ENCODE data around the gene GPER1.
"Not testable (repeated sequence)": the region's sequence is repeated elsewhere in the genome, so short reads cannot be mapped to it uniquely, and the experiment has no call there.

GPER1 gene

DNA sequence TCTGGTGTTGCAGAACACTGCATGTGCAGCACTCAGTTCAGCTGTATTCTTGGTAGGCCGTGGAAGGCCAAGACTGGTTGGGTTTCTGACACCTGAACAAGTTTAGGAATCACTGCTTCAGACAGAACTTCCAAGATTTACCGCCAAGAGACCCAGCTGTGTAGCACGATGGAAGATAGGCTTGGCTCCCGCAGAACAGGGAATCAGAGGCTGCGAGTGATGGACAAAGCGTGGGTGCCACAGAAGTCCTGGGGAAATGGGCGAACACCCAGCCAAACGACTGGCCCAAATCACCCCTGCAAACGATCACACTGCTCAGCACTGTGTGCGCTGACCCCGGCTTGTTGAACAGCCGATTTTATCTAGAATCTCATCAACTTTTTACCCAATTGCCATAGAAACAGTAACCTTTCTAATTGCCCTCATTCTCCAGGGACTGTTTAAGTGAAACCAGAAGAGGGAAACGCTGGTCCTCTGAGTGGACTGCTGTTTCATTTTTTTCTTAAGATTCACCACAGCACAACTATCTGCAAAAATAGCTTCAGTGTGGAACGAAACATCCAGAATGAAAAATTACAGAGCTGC is 54.2 kb downstream of the GPER1 start:
- Histone ChIP-seq H3K27me3 (ENCODE audit: low read length) (no peaks in the 10 kb centered on the region), H3K9me2 (replicated peaks; ENCODE audit: insufficient read depth, low read length) (no peaks in the 10 kb centered on the region), H3K4me3 (ENCODE audit: insufficient read depth, low read length, poor library complexity, severe bottlenecking) (no peak overlapping the region), H2AFZ (ENCODE audit: low read depth, low read length, severe bottlenecking) (no peak overlapping the region), H3K27ac (ENCODE audit: low read depth, low read length) (no peak overlapping the region), H3F3A (ENCODE audit: insufficient read depth) (peaks cover 6% of the 10 kb centered on the region; the same call in 1 of the 2 replicates), H4K20me1 (ENCODE audit: low read depth, low read length) (no peaks in the 10 kb centered on the region), H3K79me2 (ENCODE audit: insufficient read depth, low read length) (peaks cover 4% of the 10 kb centered on the region; the same call in 1 of the 2 replicates), H3K4me2 (ENCODE audit: low read depth, low read length, poor library complexity, severe bottlenecking) (no peak overlapping the region), H3K36me3 (ENCODE audit: low read length) (no peaks in the 10 kb centered on the region), H3K9ac (ENCODE audit: low read length) (no peak overlapping the region), H3K9me3 (ENCODE audit: insufficient read depth, low read length) (no peaks in the 10 kb centered on the region)
- TF ChIP-seq EZH2phosphoT487 (conservative IDR thresholded peaks at IDR 0.05; ENCODE audit: low read length), result no peak
- TF ChIP-seq CTCF (IDR thresholded peaks at IDR 0.05; ENCODE audit: insufficient read depth, low read length, poor library complexity, severe bottlenecking), result no peak

DNA sequence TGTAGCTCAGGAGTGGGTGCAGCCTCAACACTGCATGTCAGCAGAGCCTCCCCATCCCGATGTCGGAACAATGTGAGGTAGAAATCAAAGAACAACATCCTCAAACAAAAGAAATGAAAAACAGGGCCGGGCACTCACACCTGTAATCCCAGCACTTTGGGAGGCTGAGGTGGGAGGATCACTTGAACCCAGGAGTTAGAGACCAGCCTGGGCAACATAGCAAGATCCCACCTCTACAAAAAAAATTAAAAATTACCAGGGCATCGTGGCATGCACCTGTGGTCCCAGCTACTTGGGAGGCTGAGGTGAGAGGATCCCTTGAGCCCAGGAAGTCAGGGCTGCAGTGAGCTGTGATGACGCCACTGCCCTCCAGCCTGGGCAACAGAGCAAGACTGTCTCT is 55.1 kb downstream of the GPER1 start:
- not testable (repeated sequence) for H2AFZ ChIP-seq (ENCODE audit: low read depth, low read length, severe bottlenecking); H3K9me2 ChIP-seq (replicated peaks; ENCODE audit: insufficient read depth, low read length); H3K4me3 ChIP-seq (ENCODE audit: insufficient read depth, low read length, poor library complexity, severe bottlenecking); H3K27ac ChIP-seq (ENCODE audit: low read depth, low read length); H3K27me3 ChIP-seq (ENCODE audit: low read length); H4K20me1 ChIP-seq (ENCODE audit: low read depth, low read length); H3K9me3 ChIP-seq (ENCODE audit: insufficient read depth, low read length); H3K9ac ChIP-seq (ENCODE audit: low read length); H3K79me2 ChIP-seq (ENCODE audit: insufficient read depth, low read length); H3F3A ChIP-seq (ENCODE audit: insufficient read depth); H3K4me2 ChIP-seq (ENCODE audit: low read depth, low read length, poor library complexity, severe bottlenecking); H3K36me3 ChIP-seq (ENCODE audit: low read length)

Data from SU-DHL-6 (cell line).